Sciatic nerve (tissue), 2 donors: ENCODE data around the gene BAMBI. TPM values are rescaled to one million over a fixed set of nuclear protein-coding genes. Genes with fewer than 3 reads are reported as not detected.
"Not testable (repeated sequence)": the region's sequence is repeated elsewhere in the genome, so short reads cannot be mapped to it uniquely, and the experiment has no call there.

ENCODE experiments used
- ATAC-seq: fragments of 200-7000 bp; cut with Tn5 transposase; one replicate; pipeline ENCODE4 v1.9.1; 2020; ENCODE audit warnings: mild to moderate bottlenecking, moderate library complexity
- DNase-seq: peaks from one replicate; pipeline ENCODE4 v3.0.0-alpha.2; 2020; ENCODE audit warnings: low spot score
- intact Hi-C: fragments of 100-400 bp; cut with DNase I; formaldehyde crosslinking; loops from one replicate; pipeline ENCODE4 v1.14.2; 2022
- total RNA-seq: library from RNA; stranded (reverse); fragmentation: NEBNext Ultra II Directional; extraction: Animal tissue kit (Norgen Biotek cat#: 25700); gene quantifications from one replicate; pipeline ENCODE4 v1.2.1, GENCODE V29; 2021
- donor health status: DM: no; HTN: no; CAD: no.
- donor health status: DM: no; HTN: no; CAD: no.

The BAMBI gene
- 15.6 TPM for total RNA-seq

- ATAC-seq (peak; percentile 98), DNase-seq (peak; percentile 93)
- intact Hi-C loops: no loop called here
Measured at GRCh38 chr10:28676968-28677887, at the start of gene BAMBI. TSS of gene BAMBI (plus strand) at chr10:28677521. CDS start at chr10:28677898, 377 bp downstream.

- intact Hi-C loops: no loop called here
- DNase-seq (peak; percentile 92), ATAC-seq (peak; percentile 95)
Measured at GRCh38 chr10:28628184-28628893, 49.0 kb upstream of the BAMBI start.

GRCh38 chr10:28631896-28632583 lies 45.3 kb upstream of the BAMBI start:
- ATAC-seq: no peak
- intact Hi-C loops: no loop called here
- no peak for DNase-seq

GRCh38 chr10:28632584-28632945 lies 44.8 kb upstream of the BAMBI start:
- intact Hi-C loops: no loop called here
- no peak for ATAC-seq
- DNase-seq: no peak

- DNase-seq: no peak
- ATAC-seq: no peak
- intact Hi-C loops: no loop called here
Measured at GRCh38 chr10:28633750-28634149, 43.6 kb upstream of the BAMBI start.

GRCh38 chr10:28637346-28637745 lies 40.0 kb upstream of the BAMBI start:
- intact Hi-C loops: no loop called here
- DNase-seq: no peak
- no peak for ATAC-seq

- intact Hi-C loops: no loop called here
- DNase-seq: no peak
- no peak for ATAC-seq
Measured at GRCh38 chr10:28638392-28638791, 38.9 kb upstream of the BAMBI start.

- no peak for ATAC-seq
Measured at GRCh38 chr10:28640551-28640950, 36.8 kb upstream of the BAMBI start.

GRCh38 chr10:28644647-28645046 lies 32.7 kb upstream of the BAMBI start:
- intact Hi-C loops: no loop called here
- ATAC-seq (no peak), DNase-seq (no peak)

More at GRCh38 chr10:28640551-28640950, 36.8 kb upstream of the BAMBI start:
- no peak for DNase-seq
- intact Hi-C loops: no loop called here

- ATAC-seq: no peak
- intact Hi-C loops: no loop called here
Measured at GRCh38 chr10:28652106-28652505, 25.2 kb upstream of the BAMBI start.

GRCh38 chr10:28652703-28653102 lies 24.6 kb upstream of the BAMBI start:
- ATAC-seq (no peak), DNase-seq (no peak)
- intact Hi-C loops: no loop called here

More at GRCh38 chr10:28652106-28652505, 25.2 kb upstream of the BAMBI start:
- no peak for DNase-seq

GRCh38 chr10:28658824-28659223 lies 18.5 kb upstream of the BAMBI start:
- DNase-seq, intact Hi-C loops, ATAC-seq: not testable (repeated sequence)

- intact Hi-C loops: loop anchor here (5.0 kb wide), 1 partner anchor 641 kb away; no protein-coding TSS in a partner anchor
- ATAC-seq: peak; percentile 38
- DNase-seq: no peak
Measured at GRCh38 chr10:28661035-28661434, 16.3 kb upstream of the BAMBI start.

- peak; percentile 90 for DNase-seq
- peak; percentile 94 for ATAC-seq
- intact Hi-C loops: loop anchor here (5.0 kb wide), 1 partner anchor 639 kb away; no protein-coding TSS in a partner anchor
Measured at GRCh38 chr10:28663576-28664368, 13.5 kb upstream of the BAMBI start.

GRCh38 chr10:28664369-28664740 lies 13.0 kb upstream of the BAMBI start:
- ATAC-seq (peak; percentile 45), DNase-seq (no peak)
- intact Hi-C loops: loop anchor here (5.0 kb wide), 1 partner anchor 638 kb away; no protein-coding TSS in a partner anchor

GRCh38 chr10:28666751-28667467 lies 10.4 kb upstream of the BAMBI start:
- DNase-seq (no peak), ATAC-seq (no peak)
- intact Hi-C loops: no loop called here

- DNase-seq: peak; percentile 74
- ATAC-seq: peak; percentile 90
- intact Hi-C loops: no loop called here
Measured at GRCh38 chr10:28668363-28669226, 8.7 kb upstream of the BAMBI start.
